D721Med (cell line): ENCODE data around the gene CASZ1.

Experiments used
- DNase-seq: peaks from one replicate; pipeline ENCODE4 v3.0.0; 2011; ENCODE audit warnings: low spot score; ENCODE audit not compliant: insufficient read length
- FAIRE-seq: peaks from 2 replicates; lab custom pipeline; 2011; peaks lifted over from hg19 to GRCh38; lab: Jason Lieb, UNC
- CTCF ChIP-seq: IDR thresholded peaks from 2 replicates; pipeline ENCODE4 v1.5.1; 2012; ENCODE audit warnings: mild to moderate bottlenecking, control low read depth; ENCODE audit not compliant: insufficient read depth; ENCODE audit errors: missing control alignments

Gene CASZ1

GRCh38 chr1:10651793-10652192, 144.7 kb downstream of the CASZ1 start:
- FAIRE-seq (no peak), DNase-seq (no peak)
- TF ChIP-seq CTCF: no peak

- FAIRE-seq (no peak), DNase-seq (no peak)
- no peak for TF ChIP-seq CTCF
Measured at GRCh38 chr1:10651389-10651766, 145.1 kb downstream of the CASZ1 start.

GRCh38 chr1:10650556-10651388, 145.7 kb downstream of the CASZ1 start:
- FAIRE-seq: no peak
- DNase-seq: no peak
- no peak for TF ChIP-seq CTCF

GRCh38 chr1:10649517-10650201, 146.8 kb downstream of the CASZ1 start:
- DNase-seq (no peak), FAIRE-seq (no peak)
- TF ChIP-seq CTCF: no peak

- FAIRE-seq: no peak
Measured at GRCh38 chr1:10648689-10649516, 147.5 kb downstream of the CASZ1 start.

More at GRCh38 chr1:10648689-10649516, 147.5 kb downstream of the CASZ1 start:
- no peak for DNase-seq
- TF ChIP-seq CTCF: no peak
